A549 (cell line): Measurements from ENCODE around the gene HESX1. TPM values are rescaled to one million over a fixed set of nuclear protein-coding genes. Genes with fewer than 3 reads are reported as not detected.

ENCODE experiments used
- ATAC-seq, 2 experiments: fragments of 200-7000 bp in 1 of 2; fragments of >200 bp in 1 of 2; cut with Nextera tagmentation in 1 of 2; cut with Tn5 transposase in 1 of 2; 3 replicates each; pipeline versions ENCODE4 v1.8.0 to v1.9.1; 2018 to 2020; ENCODE audit warnings: mild to moderate bottlenecking in 1 of 2, moderate library complexity in 1 of 2
- CTCF ChIA-PET: fragments of 300-600 bp; sonication (Branson Sonifier 250); formaldehyde crosslinking; extraction: SDS; loops from one replicate; lab custom pipeline; 2021; ENCODE audit warnings: antibody characterized with exemption, inconsistent platforms; lab: Yijun Ruan, JAX
- POLR2A ChIA-PET: fragments of 350-600 bp; formaldehyde crosslinking; extraction: SDS; loops from one replicate; lab custom pipeline; 2021; ENCODE audit warnings: antibody characterized with exemption, inconsistent platforms; lab: Yijun Ruan, JAX
- DNase-seq, 2 experiments: peaks; one replicate each; pipeline versions ENCODE4 v3.0.0 to v3.0.0-alpha.2; 2011 to 2016; ENCODE audit warnings: low read depth in 1 of 2, low spot score in 1 of 2
- FAIRE-seq: peaks from 2 replicates; lab custom pipeline; 2011; peaks lifted over from hg19 to GRCh38; lab: Jason Lieb, UNC
- H3K27ac ChIP-seq, 2 experiments: fragments of >200 bp; sonication (Bioruptor Twin); formaldehyde crosslinking; 3 replicates each; pipeline ENCODE4 v1.5.1; 2016 to 2017
- H3K4me1 ChIP-seq: fragments of >200 bp; sonication (Bioruptor Twin); formaldehyde crosslinking; 3 replicates; pipeline ENCODE4 v1.6.1; 2016
- H3K4me2 ChIP-seq: fragments of >200 bp; sonication (Bioruptor Twin); formaldehyde crosslinking; 3 replicates; pipeline ENCODE4 v1.6.1; 2016
- H3K4me3 ChIP-seq: fragments of >200 bp; sonication (Bioruptor Twin); formaldehyde crosslinking; 3 replicates; pipeline ENCODE4 v1.5.1; 2016
- H3K9me3 ChIP-seq: fragments of >200 bp; sonication (Bioruptor Twin); formaldehyde crosslinking; 3 replicates; pipeline ENCODE4 v1.6.1; 2016
- CEBPB ChIP-seq, 2 experiments: fragments of >200 bp in 1 of 2; sonication (Bioruptor Twin) in 1 of 2; formaldehyde crosslinking in 1 of 2; IDR thresholded peaks; 2 replicates each; pipeline ENCODE4 v1.6.1; 2012 to 2016
- CHD4 ChIP-seq: fragments of 200-600 bp; sonication (generic); IDR thresholded peaks from 2 replicates; pipeline ENCODE4 v1.6.1; 2016; ENCODE audit warnings: antibody characterized with exemption, mild to moderate bottlenecking, borderline replicate concordance
- EHMT2 ChIP-seq: fragments of 200-600 bp; sonication (generic); IDR thresholded peaks from 2 replicates; pipeline ENCODE4 v1.6.1; 2016; ENCODE audit warnings: antibody characterized with exemption, low read depth, mild to moderate bottlenecking, moderate library complexity
- ESRRA ChIP-seq: fragments of 150-350 bp; IDR thresholded peaks from 2 replicates; pipeline ENCODE4 v1.6.1; 2014; ENCODE audit warnings: mild to moderate bottlenecking, low read length, borderline replicate concordance
- FOXS1 ChIP-seq: fragments of 250-450 bp; sonication (Bioruptor Pico); IDR thresholded peaks from 2 replicates; pipeline ENCODE4 v1.5.0; 2020; ENCODE audit warnings: mild to moderate bottlenecking, moderate library complexity
- HDAC2 ChIP-seq: fragments of 200-600 bp; sonication (generic); IDR thresholded peaks from 2 replicates; pipeline ENCODE4 v1.6.1; 2016
- JUN ChIP-seq, 2 experiments: fragments of >200 bp; sonication (Bioruptor Twin); formaldehyde crosslinking; IDR thresholded peaks; 2 replicates in 1 of 2; 3 replicates in 1 of 2; pipeline ENCODE4 v1.6.1; 2016 to 2017
- KDM1A ChIP-seq: fragments of 200-600 bp; sonication (generic); IDR thresholded peaks from 2 replicates; pipeline ENCODE4 v1.6.1; 2016; ENCODE audit warnings: low read depth, mild to moderate bottlenecking
- MAZ ChIP-seq: fragments of 150-350 bp; IDR thresholded peaks from 2 replicates; pipeline ENCODE4 v1.6.1; 2014; ENCODE audit warnings: antibody characterized with exemption, low read depth, low read length, borderline replicate concordance
- MYC ChIP-seq: IDR thresholded peaks from 2 replicates; pipeline ENCODE4 v1.6.1; 2012; ENCODE audit warnings: mild to moderate bottlenecking, inconsistent platforms, low read length, improper control_type of control experiment, borderline replicate concordance
- NFE2L2 ChIP-seq: fragments of 150-350 bp; conservative IDR thresholded peaks from 2 replicates; pipeline ENCODE4 v1.6.1; 2014; ENCODE audit warnings: low read length
- NR3C1 ChIP-seq: fragments of >200 bp; sonication (Bioruptor Twin); formaldehyde crosslinking; IDR thresholded peaks from 3 replicates; pipeline ENCODE4 v1.6.1; 2017
- POLR2A ChIP-seq: IDR thresholded peaks from 2 replicates; pipeline ENCODE4 v1.6.1; 2012; ENCODE audit warnings: mild to moderate bottlenecking, low read length
- RCOR1 ChIP-seq: fragments of 150-350 bp; IDR thresholded peaks from 2 replicates; pipeline ENCODE4 v1.6.1; 2014; ENCODE audit warnings: antibody characterized with exemption, low read length, low read depth
- RFX5 ChIP-seq: fragments of 450-650 bp; IDR thresholded peaks from 2 replicates; pipeline ENCODE4 v1.7.1; 2014; ENCODE audit warnings: antibody characterized with exemption, mild to moderate bottlenecking, moderate library complexity
- RNF2 ChIP-seq: fragments of 200-600 bp; sonication (generic); IDR thresholded peaks from 2 replicates; pipeline ENCODE4 v1.6.1; 2016; ENCODE audit warnings: low read depth, mild to moderate bottlenecking, antibody characterized with exemption, moderate library complexity, borderline replicate concordance
- TP53 ChIP-seq: fragments of 250-450 bp; sonication (Bioruptor Pico); IDR thresholded peaks from 2 replicates; pipeline ENCODE4 v1.5.0; 2021; ENCODE audit warnings: mild to moderate bottlenecking, moderate library complexity
- ZNF302 ChIP-seq: fragments of 250-450 bp; sonication (Bioruptor Pico); IDR thresholded peaks from 2 replicates; pipeline ENCODE4 v1.9.0; 2021; ENCODE audit warnings: inconsistent platforms, mild to moderate bottlenecking, moderate library complexity
- WGBS: methylation state at CpG from one replicate; pipeline ENCODE4 v1.1.6; 2017; ENCODE audit errors: missing lambda C conversion rate; 5-methylcytosine and 5-hydroxymethylcytosine counted together
- polyA plus RNA-seq, 4 experiments: library from polyadenylated mRNA; depleted of rRNA in 3 of 4; stranded (reverse); fragments of >200 nt; fragmentation: RNase III in 1 of 4; extraction: RNeasy Plus Mini Kit Qiagen cat#74134 plus additional on column Dnase treatment in 1 of 4; gene quantifications; 2 replicates in 3 of 4; 3 replicates in 1 of 4; pipeline ENCODE4 v1.2.3, GENCODE V29; 2011 to 2017
- TF ChIP-seq, protein P1 (sequence below): fragments of 450-650 bp; IDR thresholded peaks from 2 replicates; pipeline ENCODE4 v1.6.1; 2014; ENCODE audit warnings: antibody characterized with exemption
- TF ChIP-seq, protein P2 (sequence below): IDR thresholded peaks from 2 replicates; pipeline ENCODE4 v1.6.1; 2012; ENCODE audit warnings: low read depth, borderline replicate concordance
- TF ChIP-seq, protein P3 (sequence below): fragments of 200-600 bp; sonication (generic); IDR thresholded peaks from 2 replicates; pipeline ENCODE4 v1.6.1; 2016; ENCODE audit warnings: antibody characterized with exemption, mild to moderate bottlenecking, moderate library complexity
- TF ChIP-seq, protein P4 (sequence below): fragments of 250-450 bp; sonication (Bioruptor Pico); IDR thresholded peaks from 2 replicates; pipeline ENCODE4 v1.5.0; 2020; ENCODE audit warnings: low read depth, mild to moderate bottlenecking, moderate library complexity
- TF ChIP-seq, protein P5 (sequence below): fragments of >200 bp; sonication (Bioruptor Twin); formaldehyde crosslinking; IDR thresholded peaks from 3 replicates; pipeline ENCODE4 v1.6.1; 2016
- TF ChIP-seq, protein P6 (sequence below): IDR thresholded peaks from 2 replicates; pipeline ENCODE4 v1.6.1; 2012
- TF ChIP-seq, protein P7 (sequence below): fragments of 150-350 bp; IDR thresholded peaks from 2 replicates; pipeline ENCODE4 v1.6.1; 2014; ENCODE audit warnings: low read depth, mild to moderate bottlenecking, low read length

HESX1 gene
- polyA plus RNA-seq, 2 of the 4 experiments (the other 2 are of a cell fraction) = 0.35 to 0.87 TPM

DNA sequence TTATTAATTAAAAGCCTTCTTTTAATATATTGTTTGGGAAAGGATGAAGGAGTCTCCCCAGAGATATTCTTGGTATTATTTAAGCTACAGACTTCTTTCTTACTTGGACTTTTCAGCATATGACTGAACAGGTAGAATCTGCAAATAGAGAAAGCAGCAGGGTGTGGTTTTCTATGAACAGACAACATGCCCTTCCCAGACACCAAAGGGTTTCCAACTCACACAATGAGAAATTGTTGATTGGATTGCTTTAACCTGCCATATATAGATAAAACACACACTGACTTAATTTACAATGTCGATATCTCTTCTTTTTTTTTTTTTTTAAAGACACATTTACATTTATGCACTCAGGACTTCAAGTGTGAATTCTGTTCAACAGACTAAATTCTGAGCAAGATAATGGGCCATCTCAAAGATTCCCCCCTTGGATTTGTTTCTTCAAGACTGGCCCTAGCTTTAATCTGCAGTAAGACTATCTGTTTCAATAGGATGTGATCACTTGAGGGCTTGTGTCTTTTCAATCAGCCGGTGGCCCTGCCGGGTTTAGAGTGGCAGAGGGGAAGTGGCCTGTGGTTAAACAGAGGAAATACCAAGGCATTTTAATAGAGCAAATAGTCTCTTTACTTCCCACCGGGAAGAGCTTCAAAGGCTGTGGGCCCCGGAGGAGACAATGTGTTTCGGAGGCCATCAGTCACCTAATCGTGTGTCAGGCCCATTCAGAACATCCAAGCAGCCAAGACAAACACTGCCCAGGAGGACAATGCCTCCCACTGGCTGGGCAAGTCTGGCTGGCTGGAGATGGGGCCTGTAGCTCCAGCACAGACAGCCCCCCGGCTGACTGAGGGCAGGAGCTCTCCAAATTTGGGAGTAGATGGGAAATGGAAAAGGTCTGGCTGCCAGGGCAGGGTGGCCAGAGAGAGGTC lies 40.7 kb downstream of the HESX1 start (continued):
- TF ChIP-seq POLR2A (no peak), MAZ (no peak), NFE2L2 (no peak), EHMT2 (no peak), CEBPB (IDR thresholded peaks at IDR 0.05) (no peak), ZNF302 (CRISPR knock-in tag) (no peak), RFX5 (no peak), KDM1A (no peak)
- TF ChIP-seq, protein P1, sequence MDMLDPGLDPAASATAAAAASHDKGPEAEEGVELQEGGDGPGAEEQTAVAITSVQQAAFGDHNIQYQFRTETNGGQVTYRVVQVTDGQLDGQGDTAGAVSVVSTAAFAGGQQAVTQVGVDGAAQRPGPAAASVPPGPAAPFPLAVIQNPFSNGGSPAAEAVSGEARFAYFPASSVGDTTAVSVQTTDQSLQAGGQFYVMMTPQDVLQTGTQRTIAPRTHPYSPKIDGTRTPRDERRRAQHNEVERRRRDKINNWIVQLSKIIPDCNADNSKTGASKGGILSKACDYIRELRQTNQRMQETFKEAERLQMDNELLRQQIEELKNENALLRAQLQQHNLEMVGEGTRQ = no peak

DNA sequence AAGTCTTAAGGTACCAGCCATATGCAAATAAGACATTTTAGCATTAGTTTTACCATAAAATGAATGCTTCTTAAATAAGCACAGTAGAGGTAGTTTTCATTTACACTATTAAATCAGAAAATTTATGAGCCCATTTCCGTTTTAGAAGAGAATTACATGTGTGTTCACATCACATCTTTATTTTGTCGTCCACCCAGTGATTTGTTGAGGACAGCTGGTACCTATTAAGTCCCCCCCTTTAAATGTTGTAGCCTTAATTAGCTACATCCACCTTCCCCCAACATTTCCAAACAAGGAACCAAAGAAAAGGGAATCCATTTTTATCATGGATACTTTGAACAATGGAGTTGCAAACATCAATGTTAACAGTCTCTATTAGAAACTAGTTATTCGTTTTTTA lies 41.5 kb downstream of the HESX1 start:
- no peak overlapping the region for H3K4me2 ChIP-seq
- no peaks in the 10 kb centered on the region for H3K9me3 ChIP-seq
- DNase-seq = no peak
- no peak for TF ChIP-seq RNF2
- TF ChIP-seq, protein P2, sequence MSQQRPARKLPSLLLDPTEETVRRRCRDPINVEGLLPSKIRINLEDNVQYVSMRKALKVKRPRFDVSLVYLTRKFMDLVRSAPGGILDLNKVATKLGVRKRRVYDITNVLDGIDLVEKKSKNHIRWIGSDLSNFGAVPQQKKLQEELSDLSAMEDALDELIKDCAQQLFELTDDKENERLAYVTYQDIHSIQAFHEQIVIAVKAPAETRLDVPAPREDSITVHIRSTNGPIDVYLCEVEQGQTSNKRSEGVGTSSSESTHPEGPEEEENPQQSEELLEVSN = no peak
- TF ChIP-seq, protein P3, sequence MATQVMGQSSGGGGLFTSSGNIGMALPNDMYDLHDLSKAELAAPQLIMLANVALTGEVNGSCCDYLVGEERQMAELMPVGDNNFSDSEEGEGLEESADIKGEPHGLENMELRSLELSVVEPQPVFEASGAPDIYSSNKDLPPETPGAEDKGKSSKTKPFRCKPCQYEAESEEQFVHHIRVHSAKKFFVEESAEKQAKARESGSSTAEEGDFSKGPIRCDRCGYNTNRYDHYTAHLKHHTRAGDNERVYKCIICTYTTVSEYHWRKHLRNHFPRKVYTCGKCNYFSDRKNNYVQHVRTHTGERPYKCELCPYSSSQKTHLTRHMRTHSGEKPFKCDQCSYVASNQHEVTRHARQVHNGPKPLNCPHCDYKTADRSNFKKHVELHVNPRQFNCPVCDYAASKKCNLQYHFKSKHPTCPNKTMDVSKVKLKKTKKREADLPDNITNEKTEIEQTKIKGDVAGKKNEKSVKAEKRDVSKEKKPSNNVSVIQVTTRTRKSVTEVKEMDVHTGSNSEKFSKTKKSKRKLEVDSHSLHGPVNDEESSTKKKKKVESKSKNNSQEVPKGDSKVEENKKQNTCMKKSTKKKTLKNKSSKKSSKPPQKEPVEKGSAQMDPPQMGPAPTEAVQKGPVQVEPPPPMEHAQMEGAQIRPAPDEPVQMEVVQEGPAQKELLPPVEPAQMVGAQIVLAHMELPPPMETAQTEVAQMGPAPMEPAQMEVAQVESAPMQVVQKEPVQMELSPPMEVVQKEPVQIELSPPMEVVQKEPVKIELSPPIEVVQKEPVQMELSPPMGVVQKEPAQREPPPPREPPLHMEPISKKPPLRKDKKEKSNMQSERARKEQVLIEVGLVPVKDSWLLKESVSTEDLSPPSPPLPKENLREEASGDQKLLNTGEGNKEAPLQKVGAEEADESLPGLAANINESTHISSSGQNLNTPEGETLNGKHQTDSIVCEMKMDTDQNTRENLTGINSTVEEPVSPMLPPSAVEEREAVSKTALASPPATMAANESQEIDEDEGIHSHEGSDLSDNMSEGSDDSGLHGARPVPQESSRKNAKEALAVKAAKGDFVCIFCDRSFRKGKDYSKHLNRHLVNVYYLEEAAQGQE = no peak
- no peak for TF ChIP-seq MYC
- no peak for TF ChIP-seq FOXS1 (CRISPR knock-in tag)
- no peak for TF ChIP-seq NR3C1
- TF ChIP-seq KDM1A = no peak
- TF ChIP-seq, protein P4, sequence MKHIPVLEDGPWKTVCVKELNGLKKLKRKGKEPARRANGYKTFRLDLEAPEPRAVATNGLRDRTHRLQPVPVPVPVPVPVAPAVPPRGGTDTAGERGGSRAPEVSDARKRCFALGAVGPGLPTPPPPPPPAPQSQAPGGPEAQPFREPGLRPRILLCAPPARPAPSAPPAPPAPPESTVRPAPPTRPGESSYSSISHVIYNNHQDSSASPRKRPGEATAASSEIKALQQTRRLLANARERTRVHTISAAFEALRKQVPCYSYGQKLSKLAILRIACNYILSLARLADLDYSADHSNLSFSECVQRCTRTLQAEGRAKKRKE (CRISPR knock-in tag) = no peak
- TF ChIP-seq RCOR1 = no peak
- TF ChIP-seq, protein P5, sequence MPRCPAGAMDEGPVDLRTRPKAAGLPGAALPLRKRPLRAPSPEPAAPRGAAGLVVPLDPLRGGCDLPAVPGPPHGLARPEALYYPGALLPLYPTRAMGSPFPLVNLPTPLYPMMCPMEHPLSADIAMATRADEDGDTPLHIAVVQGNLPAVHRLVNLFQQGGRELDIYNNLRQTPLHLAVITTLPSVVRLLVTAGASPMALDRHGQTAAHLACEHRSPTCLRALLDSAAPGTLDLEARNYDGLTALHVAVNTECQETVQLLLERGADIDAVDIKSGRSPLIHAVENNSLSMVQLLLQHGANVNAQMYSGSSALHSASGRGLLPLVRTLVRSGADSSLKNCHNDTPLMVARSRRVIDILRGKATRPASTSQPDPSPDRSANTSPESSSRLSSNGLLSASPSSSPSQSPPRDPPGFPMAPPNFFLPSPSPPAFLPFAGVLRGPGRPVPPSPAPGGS = no peak
- no peak for TF ChIP-seq CHD4
- no peak for TF ChIP-seq JUN (IDR thresholded peaks at IDR 0.05)
- no peak for TF ChIP-seq TP53 (CRISPR knock-in tag)
- TF ChIP-seq, protein P6, sequence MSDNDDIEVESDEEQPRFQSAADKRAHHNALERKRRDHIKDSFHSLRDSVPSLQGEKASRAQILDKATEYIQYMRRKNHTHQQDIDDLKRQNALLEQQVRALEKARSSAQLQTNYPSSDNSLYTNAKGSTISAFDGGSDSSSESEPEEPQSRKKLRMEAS = no peak
- TF ChIP-seq, protein P7, sequence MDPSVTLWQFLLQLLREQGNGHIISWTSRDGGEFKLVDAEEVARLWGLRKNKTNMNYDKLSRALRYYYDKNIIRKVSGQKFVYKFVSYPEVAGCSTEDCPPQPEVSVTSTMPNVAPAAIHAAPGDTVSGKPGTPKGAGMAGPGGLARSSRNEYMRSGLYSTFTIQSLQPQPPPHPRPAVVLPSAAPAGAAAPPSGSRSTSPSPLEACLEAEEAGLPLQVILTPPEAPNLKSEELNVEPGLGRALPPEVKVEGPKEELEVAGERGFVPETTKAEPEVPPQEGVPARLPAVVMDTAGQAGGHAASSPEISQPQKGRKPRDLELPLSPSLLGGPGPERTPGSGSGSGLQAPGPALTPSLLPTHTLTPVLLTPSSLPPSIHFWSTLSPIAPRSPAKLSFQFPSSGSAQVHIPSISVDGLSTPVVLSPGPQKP = no peak
- no peak for TF ChIP-seq HDAC2
- TF ChIP-seq ESRRA = no peak
- TF ChIP-seq MAZ = no peak
- TF ChIP-seq, all 56 proteins: peak for 0
- Histone ChIP-seq H3K27ac (no peak overlapping the region), H3K4me1 (no peaks in the 10 kb centered on the region), H3K4me3 (no peak overlapping the region)
- FAIRE-seq = no peak
- 59% methylated on average over 3 of the region's 3 CpGs for WGBS
- POLR2A ChIA-PET = no interaction called here
- CTCF ChIA-PET = interaction anchor here (2.9 kb wide), 1 partner anchor 12 kb away, joined by 13 read pairs; no protein-coding TSS in a partner anchor
- ATAC-seq = no peak
